ENCODE data around the gene UROS. TPM values are rescaled to one million over a fixed set of nuclear protein-coding genes. Genes with fewer than 3 reads are reported as not detected.

Gene UROS
- total RNA-seq, 1 donor from 2014 or later = 38.1 TPM

DNA sequence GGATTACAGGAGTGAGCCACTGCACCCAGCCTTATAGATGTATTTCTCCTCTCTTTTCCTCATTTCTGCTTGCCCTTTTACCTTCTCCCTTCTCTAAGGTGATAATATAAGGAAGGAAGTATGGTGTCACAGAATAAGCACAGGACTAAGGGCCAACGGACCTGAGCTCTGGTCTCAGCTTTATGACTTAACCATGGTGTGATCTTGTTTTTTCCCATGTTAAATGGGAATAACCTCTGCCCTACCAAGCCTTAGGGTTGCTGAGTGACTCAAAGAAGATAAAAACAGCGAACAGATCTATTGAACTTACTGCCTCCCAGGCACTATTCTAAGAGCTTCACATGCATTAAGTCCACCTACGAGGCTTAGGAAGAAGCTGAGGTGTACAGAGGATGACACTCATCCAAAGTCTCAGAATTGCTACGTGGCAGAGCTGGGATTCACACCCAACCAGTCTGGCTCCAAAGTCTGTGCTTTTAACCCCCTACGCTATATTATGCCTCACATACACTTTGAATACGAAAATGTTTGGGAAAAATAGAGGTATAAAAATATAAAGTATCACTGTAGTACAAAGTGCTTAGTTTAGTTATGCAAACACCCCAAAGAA is 5.6 kb downstream of the UROS start:
- Histone ChIP-seq H3K4me3 (no peak overlapping the region), H3K36me3 (peaks cover 7 to 24% of the 10 kb centered on the region in 2 donors), H3K27me3 (no peaks in the 10 kb centered on the region), H3K4me1 (peaks cover 0 to 7% of the 10 kb centered on the region in 2 donors), H3K9me3 (no peaks in the 10 kb centered on the region), H3K27ac (no peak overlapping the region)
- no peak for DNase-seq (ENCODE audit: low spot score in 2 of 2)
- TF ChIP-seq, protein P1, sequence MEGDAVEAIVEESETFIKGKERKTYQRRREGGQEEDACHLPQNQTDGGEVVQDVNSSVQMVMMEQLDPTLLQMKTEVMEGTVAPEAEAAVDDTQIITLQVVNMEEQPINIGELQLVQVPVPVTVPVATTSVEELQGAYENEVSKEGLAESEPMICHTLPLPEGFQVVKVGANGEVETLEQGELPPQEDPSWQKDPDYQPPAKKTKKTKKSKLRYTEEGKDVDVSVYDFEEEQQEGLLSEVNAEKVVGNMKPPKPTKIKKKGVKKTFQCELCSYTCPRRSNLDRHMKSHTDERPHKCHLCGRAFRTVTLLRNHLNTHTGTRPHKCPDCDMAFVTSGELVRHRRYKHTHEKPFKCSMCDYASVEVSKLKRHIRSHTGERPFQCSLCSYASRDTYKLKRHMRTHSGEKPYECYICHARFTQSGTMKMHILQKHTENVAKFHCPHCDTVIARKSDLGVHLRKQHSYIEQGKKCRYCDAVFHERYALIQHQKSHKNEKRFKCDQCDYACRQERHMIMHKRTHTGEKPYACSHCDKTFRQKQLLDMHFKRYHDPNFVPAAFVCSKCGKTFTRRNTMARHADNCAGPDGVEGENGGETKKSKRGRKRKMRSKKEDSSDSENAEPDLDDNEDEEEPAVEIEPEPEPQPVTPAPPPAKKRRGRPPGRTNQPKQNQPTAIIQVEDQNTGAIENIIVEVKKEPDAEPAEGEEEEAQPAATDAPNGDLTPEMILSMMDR (IDR thresholded peaks at IDR 0.05) = no peak
- intact Hi-C loops (cut with DNase I) = no loop called here

DNA sequence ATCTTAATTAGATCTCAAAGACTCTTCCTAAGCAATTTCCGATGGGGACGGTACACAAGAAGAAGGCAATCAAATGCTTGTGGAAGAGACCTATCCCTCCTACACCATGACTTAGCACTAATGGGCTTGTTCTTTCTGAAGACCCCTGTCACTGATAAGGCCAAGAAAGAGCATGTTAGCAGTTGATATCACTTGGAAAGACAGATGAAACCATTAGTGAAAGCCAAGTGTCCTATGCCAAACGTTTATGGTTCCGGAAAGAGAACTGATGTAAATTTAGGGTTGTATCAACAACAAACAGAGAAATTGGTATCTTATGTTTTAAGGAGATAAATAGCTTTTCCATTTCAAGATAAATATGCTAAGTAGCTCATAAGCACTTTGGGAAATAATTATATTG is 6.5 kb downstream of the UROS start:
- Histone ChIP-seq H3K9me3 (no peaks in the 10 kb centered on the region), H3K27ac (no peak overlapping the region), H3K36me3 (peaks cover 7 to 24% of the 10 kb centered on the region in 2 donors), H3K4me3 (no peak overlapping the region), H3K27me3 (no peaks in the 10 kb centered on the region), H3K4me1 (no peaks in the 10 kb centered on the region)
- intact Hi-C loops (cut with DNase I) = no loop called here
- no peak for DNase-seq (ENCODE audit: low spot score in 2 of 2)
- TF ChIP-seq, protein P1 (IDR thresholded peaks at IDR 0.05) = no peak

DNA sequence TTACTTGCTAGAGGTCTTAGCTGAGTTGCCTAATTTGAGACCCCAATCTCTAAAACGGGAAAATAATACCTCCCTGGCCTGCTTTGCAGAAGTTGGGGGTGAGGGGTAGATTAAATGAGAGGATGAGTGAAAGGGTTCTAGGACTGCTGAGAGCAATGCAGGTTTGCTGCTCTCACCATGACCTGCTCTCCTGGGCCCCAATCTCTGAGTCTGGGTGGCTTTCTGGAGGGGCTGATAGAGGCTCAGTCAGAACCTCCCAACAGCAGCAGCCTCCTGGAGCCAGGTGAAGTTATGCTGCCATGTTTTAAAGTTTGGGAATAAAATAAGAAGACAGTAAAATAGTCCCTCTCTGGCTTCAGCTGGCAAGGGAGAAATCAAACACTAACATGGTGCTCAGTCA is 7.3 kb downstream of the UROS start:
- H3K4me1 ChIP-seq = no peaks in the 10 kb centered on the region
- no peak overlapping the region for H3K4me3 ChIP-seq
- H3K27ac ChIP-seq = no peak overlapping the region
- intact Hi-C loops (cut with DNase I) = no loop called here
- peaks cover 10 to 31% of the 10 kb centered on the region in 2 donors for H3K36me3 ChIP-seq
- DNase-seq (ENCODE audit: low spot score in 2 of 2) = no peak
- no peaks in the 10 kb centered on the region for H3K9me3 ChIP-seq
- TF ChIP-seq, protein P1 (IDR thresholded peaks at IDR 0.05) = no peak
- no peaks in the 10 kb centered on the region for H3K27me3 ChIP-seq

DNA sequence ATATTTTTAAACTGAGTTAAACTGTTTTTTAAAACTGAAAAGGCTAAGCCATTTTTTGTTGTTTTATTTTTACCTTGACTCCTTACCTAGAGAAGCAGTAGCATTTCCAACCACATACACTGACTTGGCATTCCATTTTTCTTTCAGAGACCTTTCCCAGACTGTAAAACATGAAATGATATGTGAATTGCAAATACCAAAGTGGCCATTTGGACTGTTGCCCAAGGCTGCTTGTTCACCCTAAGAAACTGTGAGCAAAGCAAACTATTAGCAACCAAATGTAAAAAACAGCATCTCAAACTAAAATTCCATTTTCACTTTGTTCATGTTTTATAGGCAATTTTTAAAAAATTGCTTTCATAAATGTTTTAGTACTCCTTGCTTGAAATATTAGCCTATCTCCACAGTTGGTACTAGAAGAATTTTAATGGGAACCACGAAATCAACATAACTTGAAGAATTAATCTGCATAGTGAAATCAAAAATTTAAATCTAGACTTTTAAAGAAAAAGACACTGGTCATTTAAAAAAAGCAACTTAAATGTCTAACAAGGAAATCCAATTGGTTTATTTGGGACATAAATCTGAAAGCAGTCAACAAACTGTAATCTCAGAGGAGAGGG is 10.8 kb downstream of the UROS start:
- intact Hi-C loops (cut with DNase I) = no loop called here
- TF ChIP-seq, protein P1 (IDR thresholded peaks at IDR 0.05) = no peak
- Histone ChIP-seq H3K27ac (no peak overlapping the region), H3K36me3 (peaks cover 26 to 53% of the 10 kb centered on the region in 2 donors), H3K4me3 (no peak overlapping the region), H3K9me3 (no peaks in the 10 kb centered on the region), H3K27me3 (no peaks in the 10 kb centered on the region), H3K4me1 (no peaks in the 10 kb centered on the region)
- DNase-seq (ENCODE audit: low spot score in 2 of 2) = no peak

DNA sequence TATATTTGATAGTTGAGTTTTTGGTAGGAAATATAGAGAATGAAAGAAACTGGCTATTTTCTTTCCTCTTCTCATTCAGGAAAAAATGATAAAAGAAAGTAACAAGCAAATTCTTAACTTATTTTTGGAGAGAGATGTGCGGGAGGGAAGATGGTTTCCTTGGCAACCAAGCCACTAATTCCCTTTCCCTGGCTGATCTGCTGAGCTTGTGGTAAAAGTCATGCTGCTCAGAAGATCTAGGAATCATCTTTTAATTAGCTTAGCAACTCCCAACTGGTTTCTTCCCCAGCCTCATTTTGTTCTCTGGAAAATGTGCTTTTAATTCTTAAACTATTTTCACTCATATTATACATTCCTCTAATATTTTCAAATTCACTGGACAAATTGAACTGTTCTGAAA is 11.8 kb downstream of the UROS start:
- intact Hi-C loops (cut with DNase I) = no loop called here
- DNase-seq (ENCODE audit: low spot score in 2 of 2) = no peak
- H3K4me3 ChIP-seq = no peak overlapping the region
- TF ChIP-seq, protein P1 (IDR thresholded peaks at IDR 0.05) = no peak
- H3K9me3 ChIP-seq = no peaks in the 10 kb centered on the region
- no peaks in the 10 kb centered on the region for H3K27me3 ChIP-seq
- no peaks in the 10 kb centered on the region for H3K4me1 ChIP-seq
- peaks cover 35 to 63% of the 10 kb centered on the region in 2 donors for H3K36me3 ChIP-seq
- H3K27ac ChIP-seq = no peak overlapping the region
